ENCODE measurements around the gene CAP1.

The CAP1 gene

DNA sequence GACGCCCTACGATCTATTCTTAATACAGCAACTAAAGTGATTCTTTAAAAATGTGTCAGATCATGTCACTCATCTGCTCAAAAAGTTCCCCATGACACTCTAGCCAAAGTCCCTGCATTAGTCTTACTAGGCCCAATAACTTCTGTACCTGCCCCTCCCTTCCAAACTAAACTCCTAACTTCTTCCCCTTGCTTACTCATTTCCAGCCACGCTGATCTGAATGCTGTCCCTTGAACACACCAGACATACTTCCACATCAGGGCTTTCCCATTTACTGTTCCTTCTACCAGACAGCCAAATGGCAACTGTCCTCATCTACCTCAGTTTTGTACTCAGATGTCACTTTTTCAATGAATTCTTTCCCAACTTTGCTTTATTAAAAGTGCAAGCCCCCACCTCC is 55.3 kb downstream of the CAP1 start:
- DNase-seq (ENCODE audit: low read depth) = no peak

DNA sequence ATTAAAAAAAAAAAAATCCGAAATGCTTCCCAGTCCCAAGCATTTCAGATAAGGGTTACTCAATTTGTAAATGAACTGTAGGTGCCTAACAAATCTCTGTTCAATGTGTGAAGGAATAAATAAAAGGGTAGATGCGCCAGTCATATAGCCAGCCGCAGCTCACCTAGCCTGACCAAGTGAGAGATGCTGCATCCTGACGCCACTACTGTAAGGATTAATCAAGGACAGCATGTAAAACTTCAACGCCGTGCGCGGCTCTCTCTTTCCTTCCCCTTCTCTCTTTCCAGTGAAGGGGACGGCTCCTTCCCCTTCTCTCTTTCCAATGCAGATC is 56.1 kb downstream of the CAP1 start:
- no peak for DNase-seq (ENCODE audit: low read depth)

- no peak for DNase-seq (ENCODE audit: low read depth)
Observed at GRCh38 chr1:40096977-40097782, 56.7 kb downstream of the CAP1 start, which contains the start of gene PPT1. Gene PPT1 (minus strand): TSS chr1:40097252. CDS start chr1:40097238, 14 bp downstream.

- no peak for DNase-seq (ENCODE audit: low read depth)
Observed at GRCh38 chr1:40102038-40102437, 61.5 kb downstream of the CAP1 start.

DNA sequence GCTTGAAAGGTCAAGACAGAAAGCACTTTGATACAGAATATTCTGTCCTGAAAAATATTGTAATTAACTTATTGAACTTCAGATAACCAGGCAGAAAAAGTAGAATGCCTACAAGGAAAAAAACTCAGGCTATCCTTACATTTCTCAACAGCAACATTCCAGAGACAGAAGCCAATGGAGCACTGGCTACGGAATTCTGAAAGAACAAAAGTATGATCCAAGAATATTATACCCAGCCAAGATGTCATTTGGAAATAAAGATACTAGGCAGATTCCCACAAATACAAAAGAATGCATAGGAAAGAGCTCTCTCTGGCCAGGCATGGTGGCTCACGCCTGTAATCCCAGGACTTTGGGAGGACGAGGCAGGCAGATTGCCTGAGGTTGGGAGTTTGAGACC is 62.4 kb downstream of the CAP1 start:
- no peak for DNase-seq (ENCODE audit: low read depth)

DNA sequence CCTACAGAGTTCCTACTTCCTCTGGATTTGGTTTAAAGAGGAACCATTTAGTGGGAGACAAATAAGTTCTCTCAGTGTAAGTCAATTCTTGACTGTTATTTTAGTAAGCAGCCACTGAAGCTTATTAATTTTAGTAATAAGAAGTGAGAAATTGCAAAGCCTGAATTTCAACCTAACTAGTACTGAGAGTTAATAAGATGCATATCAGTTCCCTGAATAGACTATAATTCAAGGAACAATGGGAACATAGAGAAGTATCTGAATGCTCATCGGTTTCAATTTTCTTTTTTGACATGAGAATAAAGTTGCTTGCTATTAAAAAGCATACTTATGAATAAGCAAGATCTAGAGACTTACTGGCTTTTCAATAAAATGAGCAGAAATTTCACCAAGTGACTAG is 64.5 kb downstream of the CAP1 start:
- DNase-seq (ENCODE audit: low read depth) = no peak

DNA sequence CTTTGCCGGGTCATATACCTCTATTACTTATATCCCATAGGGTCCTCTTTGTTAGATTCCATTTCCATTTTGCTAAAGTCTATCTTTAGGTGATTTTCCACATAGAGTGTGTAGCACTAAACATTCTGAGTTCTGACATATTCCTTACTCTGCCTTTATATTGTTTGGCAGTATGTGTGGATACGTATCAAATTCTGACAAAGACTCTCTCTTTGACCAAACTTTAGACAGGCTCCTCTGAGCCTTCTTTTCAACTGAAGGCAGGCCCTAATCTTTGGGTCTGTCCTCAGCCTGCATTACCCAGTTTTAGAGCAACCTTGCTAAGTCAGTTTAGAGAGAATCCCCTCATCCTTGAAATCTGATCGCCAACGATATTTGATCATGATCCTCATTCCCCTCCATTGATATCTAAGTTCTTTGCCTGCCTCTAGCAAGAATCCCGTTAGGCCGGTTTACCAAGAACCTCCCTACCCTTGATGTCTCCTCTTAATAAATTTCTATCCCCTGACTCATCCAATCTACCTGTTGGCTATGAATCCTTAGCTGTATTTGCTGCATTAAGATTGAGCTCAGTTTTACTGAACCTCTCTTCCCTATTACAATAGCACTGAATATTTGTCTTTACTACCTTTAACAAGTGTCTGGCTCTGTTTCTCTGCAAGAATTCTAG is 66.9 kb downstream of the CAP1 start:
- DNase-seq (ENCODE audit: low read depth) = no peak

DNA sequence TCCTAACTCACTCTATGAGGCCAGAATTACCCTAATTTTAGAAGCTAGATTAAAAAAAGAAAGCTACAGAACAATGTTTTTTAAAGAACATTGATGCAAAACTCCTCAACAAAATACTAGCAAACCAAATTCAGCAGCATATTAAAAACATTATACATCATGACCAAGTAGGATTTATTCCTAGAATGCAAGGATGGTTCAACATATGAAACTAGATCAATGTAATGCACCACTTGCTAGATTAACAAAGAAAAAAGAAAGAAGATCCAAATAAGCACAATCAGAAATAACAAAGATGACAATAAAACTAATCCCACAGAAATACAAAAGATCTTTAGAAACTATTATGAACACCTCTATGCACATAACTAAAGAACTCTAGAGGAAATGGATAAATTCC is 69.9 kb downstream of the CAP1 start:
- DNase-seq (ENCODE audit: low read depth) = no peak

- no peak for DNase-seq (ENCODE audit: low read depth)
Observed at GRCh38 chr1:40114400-40114799, 73.9 kb downstream of the CAP1 start.

- DNase-seq (ENCODE audit: low read depth) = no peak
Observed at GRCh38 chr1:40120128-40120527, 79.6 kb downstream of the CAP1 start.

All from HS-5 (cell line).